ENCODE data around the gene TAF9B. TPM values are rescaled to one million over a fixed set of nuclear protein-coding genes. Genes with fewer than 3 reads are reported as not detected.

The TAF9B gene
- total and polyA plus RNA-seq, 10 donors = 7.0 to 16.0 (median 12.6) TPM

GRCh38 chrX:78119521-78120227, 19.8 kb downstream of the TAF9B start:
- Histone ChIP-seq H3K27me3 (replicated peaks in 1 of 7) (peaks cover 0 to 3% (median 0%) of the 10 kb centered on the region in 7 donors), H3K4me3 (no peak overlapping the region), H3K9me3 (no peaks in the 10 kb centered on the region), H3K27ac (no peak overlapping the region), H3K4me1 (peaks cover 0 to 10% (median 0%) of the 10 kb centered on the region in 6 donors), H3K36me3 (peaks cover 7 to 100% (median 73%) of the 10 kb centered on the region in 6 donors)
- 58 to 78% (median 68%) methylated on average over 9 of the region's 9 CpGs for WGBS, 5 donors
- intact Hi-C loops (cut with DNase I; ENCODE audit: low total_unique reads) = no loop called here
- no peak for DNase-seq
- no peak for TF ChIP-seq POLR2A (IDR thresholded peaks at IDR 0.05)
- no peak for TF ChIP-seq POLR2AphosphoS5 (IDR thresholded peaks at IDR 0.05)
- no peak for TF ChIP-seq CTCF (IDR thresholded peaks at IDR 0.05 in 8 of 11, conservative IDR thresholded peaks at IDR 0.05 in 3 of 11)

GRCh38 chrX:78118628-78119027, 20.8 kb downstream of the TAF9B start:
- H3K27ac ChIP-seq = no peak overlapping the region
- H3K36me3 ChIP-seq = peaks cover 7 to 100% (median 75%) of the 10 kb centered on the region in 6 donors
- H3K9me3 ChIP-seq = no peaks in the 10 kb centered on the region
- H3K4me1 ChIP-seq = peaks cover 0 to 10% (median 0%) of the 10 kb centered on the region in 6 donors
- no peak for DNase-seq
- H3K4me3 ChIP-seq = no peak overlapping the region
- H3K27me3 ChIP-seq (replicated peaks in 1 of 7) = peaks cover 0 to 3% (median 0%) of the 10 kb centered on the region in 7 donors
- 84 to 100% (median 100%) methylated on average over 1 of the region's 1 CpG for WGBS, 5 donors
- intact Hi-C loops (cut with DNase I; ENCODE audit: low total_unique reads) = no loop called here
- TF ChIP-seq POLR2A (IDR thresholded peaks at IDR 0.05) (no peak), CTCF (IDR thresholded peaks at IDR 0.05 in 8 of 11, conservative IDR thresholded peaks at IDR 0.05 in 3 of 11) (no peak), POLR2AphosphoS5 (IDR thresholded peaks at IDR 0.05) (no peak)

- peaks cover 0 to 3% (median 0%) of the 10 kb centered on the region in 7 donors for H3K27me3 ChIP-seq (replicated peaks in 1 of 7)
- no peak overlapping the region for H3K4me3 ChIP-seq
- no peak for DNase-seq
- WGBS, 5 donors = 35 to 68% (median 52%) methylated on average over 2 of the region's 2 CpGs
- peaks cover 0 to 21% (median 0%) of the 10 kb centered on the region in 6 donors for H3K4me1 ChIP-seq
- TF ChIP-seq CTCF (IDR thresholded peaks at IDR 0.05 in 8 of 11, conservative IDR thresholded peaks at IDR 0.05 in 3 of 11) (no peak), POLR2AphosphoS5 (IDR thresholded peaks at IDR 0.05) (no peak), POLR2A (IDR thresholded peaks at IDR 0.05) (no peak)
- H3K9me3 ChIP-seq = no peaks in the 10 kb centered on the region
- intact Hi-C loops (cut with DNase I; ENCODE audit: low total_unique reads) = no loop called here
- H3K36me3 ChIP-seq = peaks cover 7 to 100% (median 76%) of the 10 kb centered on the region in 6 donors
- H3K27ac ChIP-seq = peak overlapping the region in 2 of 8 donors; percentile 12 to 21
Observed at GRCh38 chrX:78116766-78117165, 22.7 kb downstream of the TAF9B start.

GRCh38 chrX:78116365-78116764, 23.1 kb downstream of the TAF9B start:
- H3K9me3 ChIP-seq = no peaks in the 10 kb centered on the region
- H3K4me1 ChIP-seq = peaks cover 0 to 25% (median 1%) of the 10 kb centered on the region in 6 donors
- TF ChIP-seq CTCF (IDR thresholded peaks at IDR 0.05 in 8 of 11, conservative IDR thresholded peaks at IDR 0.05 in 3 of 11) (no peak), POLR2A (IDR thresholded peaks at IDR 0.05) (no peak), POLR2AphosphoS5 (IDR thresholded peaks at IDR 0.05) (no peak)
- no peak for DNase-seq
- peak overlapping the region in 2 of 8 donors; percentile 12 to 21 for H3K27ac ChIP-seq
- no peak overlapping the region for H3K4me3 ChIP-seq
- peaks cover 7 to 100% (median 76%) of the 10 kb centered on the region in 6 donors for H3K36me3 ChIP-seq
- intact Hi-C loops (cut with DNase I; ENCODE audit: low total_unique reads) = no loop called here
- no peaks in the 10 kb centered on the region for H3K27me3 ChIP-seq (replicated peaks in 1 of 7)

Data from spleen (tissue), 11 donors.